Glutamatergic neuron (in vitro differentiated cells): Measurements from ENCODE around the gene SNX27. TPM values are rescaled to one million over a fixed set of nuclear protein-coding genes. Genes with fewer than 3 reads are reported as not detected.

Experiments used
- DNase-seq: peaks from one replicate; pipeline ENCODE4 v3.0.0; 2022
- H3K27ac Mint-ChIP-seq: one replicate; pipeline ENCODE4 v1.8.0; 2020; ENCODE audit warnings: mild to moderate bottlenecking, mixed read lengths, inconsistent platforms; ENCODE audit not compliant: unreplicated experiment
- H3K27me3 Mint-ChIP-seq: one replicate; pipeline ENCODE4 v1.8.0; 2020; ENCODE audit warnings: mild to moderate bottlenecking, moderate library complexity, mixed read lengths, inconsistent platforms; ENCODE audit not compliant: unreplicated experiment
- H3K36me3 Mint-ChIP-seq: one replicate; pipeline ENCODE4 v1.8.0; 2020; ENCODE audit warnings: mild to moderate bottlenecking, mixed read lengths, inconsistent platforms; ENCODE audit not compliant: unreplicated experiment
- H3K4me1 Mint-ChIP-seq: one replicate; pipeline ENCODE4 v1.8.0; 2020; ENCODE audit warnings: mild to moderate bottlenecking, low read depth, mixed read lengths, inconsistent platforms; ENCODE audit not compliant: unreplicated experiment
- H3K4me3 Mint-ChIP-seq: one replicate; pipeline ENCODE4 v1.8.0; 2020; ENCODE audit warnings: mild to moderate bottlenecking, mixed read lengths, inconsistent platforms; ENCODE audit not compliant: unreplicated experiment
- H3K9me3 Mint-ChIP-seq: one replicate; pipeline ENCODE4 v1.8.0; 2020; ENCODE audit warnings: mild to moderate bottlenecking, moderate library complexity, mixed read lengths, inconsistent platforms; ENCODE audit not compliant: unreplicated experiment
- CTCF ChIP-seq: fragments of 200-600 bp; sonication (generic); IDR thresholded peaks from one replicate; pipeline ENCODE4 v1.5.0; 2021; ENCODE audit not compliant: partially characterized antibody, unreplicated experiment
- total RNA-seq: library from RNA; stranded (reverse); fragmentation: NEBNext Ultra II Directional; extraction: Animal tissue kit (Norgen Biotek cat#: 25700); gene quantifications from one replicate; pipeline ENCODE4 v1.2.1, GENCODE V29; 2021; ENCODE audit not compliant: unreplicated experiment

The SNX27 gene
- total RNA-seq, 1 donor from 2014 or later, result 39.3 TPM

GRCh38 chr1:151737479-151737878 lies 125.6 kb downstream of the SNX27 start:
- Mint-ChIP-seq H3K4me1 (no peaks in the 10 kb centered on the region), H3K4me3 (no peak overlapping the region), H3K36me3 (peaks cover 17% of the 10 kb centered on the region), H3K27ac (no peak overlapping the region), H3K27me3 (peaks cover 5% of the 10 kb centered on the region), H3K9me3 (peaks cover 6% of the 10 kb centered on the region)
- DNase-seq, result no peak
- TF ChIP-seq CTCF, result no peak

- no peak for TF ChIP-seq CTCF
- DNase-seq, result no peak
- Mint-ChIP-seq H3K4me3 (no peak overlapping the region), H3K9me3 (peaks cover 5% of the 10 kb centered on the region), H3K27ac (no peak overlapping the region), H3K4me1 (no peaks in the 10 kb centered on the region), H3K36me3 (peaks cover 17% of the 10 kb centered on the region), H3K27me3 (peaks cover 5% of the 10 kb centered on the region)
These were observed 127.9 kb downstream of the SNX27 start for GRCh38 chr1:151739590-151740355.

- no peak for DNase-seq
- Mint-ChIP-seq H3K27me3 (peaks cover 5% of the 10 kb centered on the region), H3K27ac (no peak overlapping the region), H3K9me3 (peaks cover 5% of the 10 kb centered on the region), H3K36me3 (peaks cover 16% of the 10 kb centered on the region), H3K4me1 (no peaks in the 10 kb centered on the region), H3K4me3 (no peak overlapping the region)
- no peak for TF ChIP-seq CTCF
These were observed 129.7 kb downstream of the SNX27 start for GRCh38 chr1:151741516-151741915.

Other genes with a start within 250 kb of the SNX27 start
- 2.9 TPM for gene SELENBP1, start 239.3 kb upstream of the SNX27 start, total RNA-seq
- gene PSMB4, start 212.5 kb upstream of the SNX27 start, total RNA-seq, result 234 TPM
- gene POGZ, start 152.6 kb upstream of the SNX27 start, total RNA-seq, result 146 TPM
- 2.0 TPM for gene CGN, start 100.7 kb upstream of the SNX27 start, total RNA-seq
- 7.0 TPM for gene TUFT1, start 71.7 kb upstream of the SNX27 start, total RNA-seq
- gene CELF3, start 104.8 kb downstream of the SNX27 start, total RNA-seq, result 274 TPM
- 3.8 TPM for gene RIIAD1, start 109.5 kb downstream of the SNX27 start, total RNA-seq
- gene MRPL9, start 151.4 kb downstream of the SNX27 start, total RNA-seq, result 75.0 TPM
- gene TDRKH, start 178.4 kb downstream of the SNX27 start, total RNA-seq, result 40.1 TPM
- not detected for gene LINGO4, start 193.4 kb downstream of the SNX27 start, total RNA-seq
- gene RORC, start 219.8 kb downstream of the SNX27 start, total RNA-seq, result not detected
- not detected for gene C2CD4D, start 227.8 kb downstream of the SNX27 start, total RNA-seq
- not detected for gene THEM5, start 241.7 kb downstream of the SNX27 start, total RNA-seq